Measurements from ENCODE around the gene FAM180B. TPM values are rescaled to one million over a fixed set of nuclear protein-coding genes. Genes with fewer than 3 reads are reported as not detected.

The FAM180B gene
- total and polyA plus RNA-seq, 2 of the 13 experiments (the other 11 are each of a cell fraction or from before 2014, with no cell fraction given) = 0.40 to 1.0 TPM

DNA sequence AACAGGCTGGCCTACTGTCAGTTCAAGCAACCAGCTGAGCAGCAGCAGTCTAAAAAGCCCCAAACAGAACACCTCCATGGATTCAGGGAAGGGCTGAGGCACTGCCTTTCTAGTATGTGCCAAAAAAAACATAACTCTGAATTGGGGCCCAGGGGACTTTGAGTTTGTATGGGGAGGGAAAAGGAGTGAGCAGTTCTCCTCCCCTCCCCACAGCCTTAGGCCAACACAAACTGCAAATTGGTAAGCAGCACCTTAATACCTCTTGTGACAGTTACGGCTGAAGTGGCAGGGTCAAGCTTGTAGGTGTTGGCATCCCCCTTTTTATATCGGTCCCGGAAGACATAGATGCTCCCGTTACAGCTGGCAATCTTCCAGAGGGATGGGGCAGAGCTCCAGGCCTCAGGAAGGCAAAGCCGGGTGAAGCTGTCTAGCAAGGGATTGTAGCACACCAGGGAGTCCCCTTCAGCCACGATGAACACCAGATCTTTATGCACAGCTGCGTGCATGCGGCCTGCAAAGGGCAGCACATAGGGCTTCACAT, 13.7 kb upstream of the FAM180B start:
- FAIRE-seq = no peak
- peaks cover 20% of the 10 kb centered on the region for H3K79me2 ChIP-seq (ENCODE audit: insufficient read depth, low read length)
- 100% methylated on average over 2 of the region's 8 CpGs for WGBS (ENCODE audit: low lambda C conversion rate)
- no peak for ATAC-seq
- 0 out of 2 replicates have a peak, but pooled peaks have one; percentile 34 for TF ChIP-seq RBFOX2 (IDR thresholded peaks at IDR 0.05; ENCODE audit: low read depth, low read length)
- TF ChIP-seq TOPORS (CRISPR knock-in tag; IDR thresholded peaks at IDR 0.05) = no peak
- H3K27ac ChIP-seq (ENCODE audit: extremely low read length, insufficient read depth, low read length) = no peak overlapping the region
- H3K27me3 ChIP-seq (ENCODE audit: control insufficient read depth in 1 of 2, insufficient read depth in 2 of 2, low read length in 2 of 2) = no peaks in the 10 kb centered on the region
- H3K4me3 ChIP-seq (replicated peaks in 1 of 3; ENCODE audit: insufficient read depth in 1 of 3, low read depth in 2 of 3, low read length in 3 of 3) = no peak overlapping the region
- no TSS peak for BruUV-seq (replicated peaks)
- H2AFZ ChIP-seq (ENCODE audit: low read length) = no peak overlapping the region
- POLR2A ChIA-PET = no interaction called here
- intact Hi-C loops (cut with micrococcal nuclease; ENCODE audit: unreplicated experiment) = no loop called here
- CTCF ChIA-PET (ENCODE audit: low intra/inter-chr PET ratio, low total read pairs) = no interaction called here
- H3K36me3 ChIP-seq (replicated peaks in 1 of 2; ENCODE audit: control insufficient read depth in 1 of 2, insufficient read depth in 2 of 2, low read length in 2 of 2) = peaks cover 12 to 47% of the 10 kb centered on the region in 2 experiments
- in situ Hi-C loops (cut with HindIII; ENCODE audit: extremely low pct_ligation_motif_present, low pct_unique_long_range_greater_than_20kb) = no loop called here
- no peaks in the 10 kb centered on the region for H3K9me3 ChIP-seq (ENCODE audit: low read length)
- DNase-seq (ENCODE audit: low spot score) = no peak
- no peaks in the 10 kb centered on the region for H4K20me1 ChIP-seq (ENCODE audit: insufficient read depth, low read length)
- H3K9ac ChIP-seq (ENCODE audit: insufficient read depth, low read depth, low read length) = no peak overlapping the region
- no peak overlapping the region for H3K4me2 ChIP-seq (ENCODE audit: low read depth, low read length)
- H3K4me1 ChIP-seq (ENCODE audit: insufficient read depth, low read length) = peaks cover 7% of the 10 kb centered on the region

DNA sequence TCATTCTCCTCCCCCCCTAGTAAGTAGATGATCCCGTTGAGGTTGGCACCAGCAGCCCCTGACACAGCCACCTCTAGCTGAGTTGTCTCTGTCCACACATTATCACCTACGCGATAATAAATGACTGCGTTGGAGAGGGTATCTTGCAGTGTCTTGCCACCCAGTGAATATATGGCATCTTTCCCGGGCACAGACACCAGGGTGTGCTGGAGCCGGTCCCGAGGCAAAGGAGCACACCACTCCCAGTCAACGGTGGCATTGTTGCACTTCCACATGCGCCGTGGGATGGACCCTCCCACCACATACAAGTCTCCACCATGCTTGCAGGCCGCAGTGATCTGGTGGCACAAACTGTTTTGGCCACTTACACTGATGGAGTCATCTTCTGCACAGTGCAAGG, 13.2 kb upstream of the FAM180B start:
- WGBS (ENCODE audit: low lambda C conversion rate) = 95% methylated on average over 11 of the region's 11 CpGs
- no peak overlapping the region for H3K9ac ChIP-seq (ENCODE audit: insufficient read depth, low read depth, low read length)
- H3K27ac ChIP-seq (ENCODE audit: extremely low read length, insufficient read depth, low read length) = no peak overlapping the region
- no peak for ATAC-seq
- no peak for DNase-seq (ENCODE audit: low spot score)
- TF ChIP-seq ZFAT (CRISPR knock-in tag; conservative IDR thresholded peaks at IDR 0.05) (no peak), ZBTB3 (CRISPR knock-in tag; IDR thresholded peaks at IDR 0.05; ENCODE audit: borderline replicate concordance, low read depth) (no peak), ZNF564 (CRISPR knock-in tag; IDR thresholded peaks at IDR 0.05) (no peak), ZNF296 (CRISPR knock-in tag; conservative IDR thresholded peaks at IDR 0.05) (no peak), HNRNPUL1 (IDR thresholded peaks at IDR 0.05; ENCODE audit: low read depth, low read length) (no peak), AGO2 (optimal IDR thresholded peaks at IDR 0.05; ENCODE audit: low read depth, low read length) (peak; percentile 25)
- TF ChIP-seq, protein P1, sequence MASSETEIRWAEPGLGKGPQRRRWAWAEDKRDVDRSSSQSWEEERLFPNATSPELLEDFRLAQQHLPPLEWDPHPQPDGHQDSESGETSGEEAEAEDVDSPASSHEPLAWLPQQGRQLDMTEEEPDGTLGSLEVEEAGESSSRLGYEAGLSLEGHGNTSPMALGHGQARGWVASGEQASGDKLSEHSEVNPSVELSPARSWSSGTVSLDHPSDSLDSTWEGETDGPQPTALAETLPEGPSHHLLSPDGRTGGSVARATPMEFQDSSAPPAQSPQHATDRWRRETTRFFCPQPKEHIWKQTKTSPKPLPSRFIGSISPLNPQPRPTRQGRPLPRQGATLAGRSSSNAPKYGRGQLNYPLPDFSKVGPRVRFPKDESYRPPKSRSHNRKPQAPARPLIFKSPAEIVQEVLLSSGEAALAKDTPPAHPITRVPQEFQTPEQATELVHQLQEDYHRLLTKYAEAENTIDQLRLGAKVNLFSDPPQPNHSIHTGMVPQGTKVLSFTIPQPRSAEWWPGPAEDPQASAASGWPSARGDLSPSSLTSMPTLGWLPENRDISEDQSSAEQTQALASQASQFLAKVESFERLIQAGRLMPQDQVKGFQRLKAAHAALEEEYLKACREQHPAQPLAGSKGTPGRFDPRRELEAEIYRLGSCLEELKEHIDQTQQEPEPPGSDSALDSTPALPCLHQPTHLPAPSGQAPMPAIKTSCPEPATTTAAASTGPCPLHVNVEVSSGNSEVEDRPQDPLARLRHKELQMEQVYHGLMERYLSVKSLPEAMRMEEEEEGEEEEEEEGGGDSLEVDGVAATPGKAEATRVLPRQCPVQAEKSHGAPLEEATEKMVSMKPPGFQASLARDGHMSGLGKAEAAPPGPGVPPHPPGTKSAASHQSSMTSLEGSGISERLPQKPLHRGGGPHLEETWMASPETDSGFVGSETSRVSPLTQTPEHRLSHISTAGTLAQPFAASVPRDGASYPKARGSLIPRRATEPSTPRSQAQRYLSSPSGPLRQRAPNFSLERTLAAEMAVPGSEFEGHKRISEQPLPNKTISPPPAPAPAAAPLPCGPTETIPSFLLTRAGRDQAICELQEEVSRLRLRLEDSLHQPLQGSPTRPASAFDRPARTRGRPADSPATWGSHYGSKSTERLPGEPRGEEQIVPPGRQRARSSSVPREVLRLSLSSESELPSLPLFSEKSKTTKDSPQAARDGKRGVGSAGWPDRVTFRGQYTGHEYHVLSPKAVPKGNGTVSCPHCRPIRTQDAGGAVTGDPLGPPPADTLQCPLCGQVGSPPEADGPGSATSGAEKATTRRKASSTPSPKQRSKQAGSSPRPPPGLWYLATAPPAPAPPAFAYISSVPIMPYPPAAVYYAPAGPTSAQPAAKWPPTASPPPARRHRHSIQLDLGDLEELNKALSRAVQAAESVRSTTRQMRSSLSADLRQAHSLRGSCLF (CRISPR knock-in tag; IDR thresholded peaks at IDR 0.05; ENCODE audit: borderline replicate concordance) = no peak
- peaks cover 20% of the 10 kb centered on the region for H3K79me2 ChIP-seq (ENCODE audit: insufficient read depth, low read length)
- intact Hi-C loops (cut with micrococcal nuclease; ENCODE audit: unreplicated experiment) = no loop called here
- H3K36me3 ChIP-seq (replicated peaks in 1 of 2; ENCODE audit: control insufficient read depth in 1 of 2, insufficient read depth in 2 of 2, low read length in 2 of 2) = peaks cover 12 to 47% of the 10 kb centered on the region in 2 experiments
- ChIA-PET CTCF (ENCODE audit: low intra/inter-chr PET ratio, low total read pairs) (no interaction called here), POLR2A (interaction anchor here (2.3 kb wide), 1 partner anchor 7 kb away, joined by 8 read pairs; the partner anchor contains the start of gene PTPMT1)
- in situ Hi-C loops (cut with HindIII; ENCODE audit: extremely low pct_ligation_motif_present, low pct_unique_long_range_greater_than_20kb) = no loop called here
- H3K9me3 ChIP-seq (ENCODE audit: low read length) = no peaks in the 10 kb centered on the region
- no peak overlapping the region for H3K4me2 ChIP-seq (ENCODE audit: low read depth, low read length)
- H3K27me3 ChIP-seq (ENCODE audit: control insufficient read depth in 1 of 2, insufficient read depth in 2 of 2, low read length in 2 of 2) = no peaks in the 10 kb centered on the region; a peak in 1 of 5 replicates
- BruUV-seq (replicated peaks) = no TSS peak
- no peaks in the 10 kb centered on the region for H4K20me1 ChIP-seq (ENCODE audit: insufficient read depth, low read length)
- peaks cover 12% of the 10 kb centered on the region for H3K4me1 ChIP-seq (ENCODE audit: insufficient read depth, low read length)
- no peak overlapping the region for H3K4me3 ChIP-seq (replicated peaks in 1 of 3; ENCODE audit: insufficient read depth in 1 of 3, low read depth in 2 of 3, low read length in 3 of 3)
- no peak overlapping the region for H2AFZ ChIP-seq (ENCODE audit: low read length)
- FAIRE-seq = no peak
